22Rv1 (cell line): ENCODE data around the gene BCAP29.

Experiments
- H3K27ac ChIP-seq: fragments of 450-650 bp; 2 replicates; pipeline ENCODE4 v1.5.1; 2017
- CTCF ChIP-seq: fragments of 450-650 bp; IDR thresholded peaks from 2 replicates; pipeline ENCODE4 v1.5.1; 2017; ENCODE audit warnings: mild to moderate bottlenecking
- ZFX ChIP-seq: fragments of 450-650 bp; IDR thresholded peaks from 2 replicates; pipeline ENCODE4 v1.6.1; 2017; ENCODE audit warnings: antibody characterized with exemption, borderline replicate concordance

The BCAP29 gene

GRCh38 chr7:107668296-107668695, 88.2 kb downstream of the BCAP29 start:
- TF ChIP-seq CTCF (no peak), ZFX (no peak)
- no peak overlapping the region for H3K27ac ChIP-seq
